Measurements from ENCODE around the gene HP. TPM values are rescaled to one million over a fixed set of nuclear protein-coding genes. Genes with fewer than 3 reads are reported as not detected.
A peak's percentile ranks its signal among the peaks of the same experiment; 100 is the strongest.

Gene HP
- polyA plus RNA-seq, 4 donors: 0.32 to 15.2 (median 3.0) TPM

GRCh38 chr16:72085002-72085401, 30.7 kb downstream of the HP start:
- FAIRE-seq: no peak
- H3K36me3 ChIP-seq (ENCODE audit: control insufficient read depth in 3 of 3, insufficient read depth in 2 of 3, low read depth in 1 of 3, low read length in 3 of 3): peaks cover 10 to 28% (median 21%) of the 10 kb centered on the region in 3 donors

GRCh38 chr16:72091217-72091616, 36.9 kb downstream of the HP start:
- Histone ChIP-seq H3K27ac (ENCODE audit: low read depth in 1 of 3, low read length in 2 of 3) (no peak overlapping the region), H3K4me3 (ENCODE audit: low read depth in 1 of 3, low read length in 3 of 3) (no peak overlapping the region), H3K36me3 (ENCODE audit: control insufficient read depth in 3 of 3, insufficient read depth in 2 of 3, low read depth in 1 of 3, low read length in 3 of 3) (peaks cover 7 to 17% (median 13%) of the 10 kb centered on the region in 3 donors), H3K27me3 (ENCODE audit: control insufficient read depth in 3 of 3, insufficient read depth in 3 of 3, low read length in 3 of 3) (no peaks in the 10 kb centered on the region), H3K4me1 (ENCODE audit: control insufficient read depth in 3 of 3, insufficient read depth in 2 of 3, low read depth in 1 of 3, low read length in 2 of 3) (peaks cover 2 to 17% (median 11%) of the 10 kb centered on the region in 3 donors), H3K9me3 (ENCODE audit: control insufficient read depth in 2 of 2, insufficient read depth in 1 of 2, low read depth in 1 of 2, low read length in 1 of 2) (no peaks in the 10 kb centered on the region)
- FAIRE-seq (no peak), DNase-seq (peak; percentile 54 to 75)
- WGBS, 3 donors: 20 to 74% (median 48%) methylated on average over 2 to 3 of the region's 3 CpGs

More at GRCh38 chr16:72085002-72085401, 30.7 kb downstream of the HP start:
- Histone ChIP-seq H3K4me1 (ENCODE audit: control insufficient read depth in 3 of 3, insufficient read depth in 2 of 3, low read depth in 1 of 3, low read length in 2 of 3) (no peaks in the 10 kb centered on the region), H3K4me3 (ENCODE audit: low read depth in 1 of 3, low read length in 3 of 3) (no peak overlapping the region), H3K9me3 (ENCODE audit: control insufficient read depth in 2 of 2, insufficient read depth in 1 of 2, low read depth in 1 of 2, low read length in 1 of 2) (peaks cover 0 to 12% of the 10 kb centered on the region in 2 donors), H3K27ac (ENCODE audit: low read depth in 1 of 3, low read length in 2 of 3) (no peak overlapping the region), H3K27me3 (ENCODE audit: control insufficient read depth in 3 of 3, insufficient read depth in 3 of 3, low read length in 3 of 3) (no peaks in the 10 kb centered on the region)
- WGBS, 3 donors: 96 to 98% (median 97%) methylated on average over 2 of the region's 2 CpGs
- DNase-seq: no peak

GRCh38 chr16:72092832-72093447, 38.6 kb downstream of the HP start:
- H3K4me1 ChIP-seq (ENCODE audit: control insufficient read depth in 3 of 3, insufficient read depth in 2 of 3, low read depth in 1 of 3, low read length in 2 of 3): peaks cover 2 to 17% (median 11%) of the 10 kb centered on the region in 3 donors
- peaks cover 9 to 21% (median 15%) of the 10 kb centered on the region in 3 donors for H3K36me3 ChIP-seq (ENCODE audit: control insufficient read depth in 3 of 3, insufficient read depth in 2 of 3, low read depth in 1 of 3, low read length in 3 of 3)
- no peaks in the 10 kb centered on the region for H3K9me3 ChIP-seq (ENCODE audit: control insufficient read depth in 2 of 2, insufficient read depth in 1 of 2, low read depth in 1 of 2, low read length in 1 of 2)
- H3K27me3 ChIP-seq (ENCODE audit: control insufficient read depth in 3 of 3, insufficient read depth in 3 of 3, low read length in 3 of 3): no peaks in the 10 kb centered on the region
- WGBS, 3 donors: 0% methylated on average over 18 to 22 of the region's 22 CpGs
- peak in 1 of 2 donors; percentile 58 for DNase-seq
- H3K4me3 ChIP-seq (ENCODE audit: low read depth in 1 of 3, low read length in 3 of 3): peak overlapping the region; percentile 59 to 81 (median 79)
- H3K27ac ChIP-seq (ENCODE audit: low read depth in 1 of 3, low read length in 2 of 3): peak overlapping the region; percentile 33 to 92 (median 84)
- FAIRE-seq: no peak

GRCh38 chr16:72093448-72094265, 39.4 kb downstream of the HP start, which contains the start of the genes DHX38 and TXNL4B:
DHX38 (plus strand) TSS chr16:72093847; CDS start chr16:72096158, 2,311 bp downstream.
TXNL4B (minus strand) TSS chr16:72093620; CDS start chr16:72090749, 2,871 bp downstream.
- WGBS, 3 donors: 0 to 1% (median 0%) methylated on average over 40 to 43 of the region's 43 CpGs
- FAIRE-seq: peak; percentile 92
- H3K4me3 ChIP-seq (ENCODE audit: low read depth in 1 of 3, low read length in 3 of 3): peak within 1 kb of the TSS; percentile 59 to 81 (median 79)

GRCh38 chr16:72094266-72094610, 39.9 kb downstream of the HP start:
- FAIRE-seq: no peak
- no peak for DNase-seq
- Histone ChIP-seq H3K9me3 (ENCODE audit: control insufficient read depth in 2 of 2, insufficient read depth in 1 of 2, low read depth in 1 of 2, low read length in 1 of 2) (no peaks in the 10 kb centered on the region), H3K4me1 (ENCODE audit: control insufficient read depth in 3 of 3, insufficient read depth in 2 of 3, low read depth in 1 of 3, low read length in 2 of 3) (peaks cover 2 to 17% (median 11%) of the 10 kb centered on the region in 3 donors), H3K27me3 (ENCODE audit: control insufficient read depth in 3 of 3, insufficient read depth in 3 of 3, low read length in 3 of 3) (no peaks in the 10 kb centered on the region), H3K27ac (ENCODE audit: low read depth in 1 of 3, low read length in 2 of 3) (peak overlapping the region; percentile 91 to 92 (median 92)), H3K4me3 (ENCODE audit: low read depth in 1 of 3, low read length in 3 of 3) (peak overlapping the region; percentile 59 to 79 (median 76)), H3K36me3 (ENCODE audit: control insufficient read depth in 3 of 3, insufficient read depth in 2 of 3, low read depth in 1 of 3, low read length in 3 of 3) (peaks cover 7 to 32% (median 17%) of the 10 kb centered on the region in 3 donors)
- 0 to 2% (median 1%) methylated on average over 11 of the region's 11 CpGs for WGBS, 3 donors

More at GRCh38 chr16:72093448-72094265, 39.4 kb downstream of the HP start, which contains the start of the genes DHX38 and TXNL4B:
- peaks cover 9 to 26% (median 15%) of the 10 kb centered on the region in 3 donors for H3K36me3 ChIP-seq (ENCODE audit: control insufficient read depth in 3 of 3, insufficient read depth in 2 of 3, low read depth in 1 of 3, low read length in 3 of 3)
- no peaks in the 10 kb centered on the region for H3K9me3 ChIP-seq (ENCODE audit: control insufficient read depth in 2 of 2, insufficient read depth in 1 of 2, low read depth in 1 of 2, low read length in 1 of 2)
- peak within 1 kb of the TSS; percentile 91 to 92 (median 92) for H3K27ac ChIP-seq (ENCODE audit: low read depth in 1 of 3, low read length in 2 of 3)
- DNase-seq: peak; percentile 99
- peaks cover 2 to 17% (median 11%) of the 10 kb centered on the region in 3 donors for H3K4me1 ChIP-seq (ENCODE audit: control insufficient read depth in 3 of 3, insufficient read depth in 2 of 3, low read depth in 1 of 3, low read length in 2 of 3)
- H3K27me3 ChIP-seq (ENCODE audit: control insufficient read depth in 3 of 3, insufficient read depth in 3 of 3, low read length in 3 of 3): no peaks in the 10 kb centered on the region

GRCh38 chr16:72098936-72099335, 44.6 kb downstream of the HP start:
- H3K36me3 ChIP-seq (ENCODE audit: control insufficient read depth in 3 of 3, insufficient read depth in 2 of 3, low read depth in 1 of 3, low read length in 3 of 3): peaks cover 19 to 69% (median 36%) of the 10 kb centered on the region in 3 donors
- WGBS, 3 donors: 77 to 87% (median 86%) methylated on average over 15 of the region's 15 CpGs
- H3K9me3 ChIP-seq (ENCODE audit: control insufficient read depth in 2 of 2, insufficient read depth in 1 of 2, low read depth in 1 of 2, low read length in 1 of 2): no peaks in the 10 kb centered on the region
- DNase-seq: no peak
- peaks cover 2 to 9% (median 6%) of the 10 kb centered on the region in 3 donors for H3K4me1 ChIP-seq (ENCODE audit: control insufficient read depth in 3 of 3, insufficient read depth in 2 of 3, low read depth in 1 of 3, low read length in 2 of 3)
- no peak overlapping the region for H3K27ac ChIP-seq (ENCODE audit: low read depth in 1 of 3, low read length in 2 of 3)
- no peak overlapping the region for H3K4me3 ChIP-seq (ENCODE audit: low read depth in 1 of 3, low read length in 3 of 3)
- H3K27me3 ChIP-seq (ENCODE audit: control insufficient read depth in 3 of 3, insufficient read depth in 3 of 3, low read length in 3 of 3): no peaks in the 10 kb centered on the region
- no peak for FAIRE-seq

- no peak overlapping the region for H3K4me3 ChIP-seq (ENCODE audit: low read depth in 1 of 3, low read length in 3 of 3)
- H3K36me3 ChIP-seq (ENCODE audit: control insufficient read depth in 3 of 3, insufficient read depth in 2 of 3, low read depth in 1 of 3, low read length in 3 of 3): peaks cover 19 to 73% (median 38%) of the 10 kb centered on the region in 3 donors
- no peak overlapping the region for H3K27ac ChIP-seq (ENCODE audit: low read depth in 1 of 3, low read length in 2 of 3)
- DNase-seq (peak; percentile 63 to 75), FAIRE-seq (no peak)
- WGBS, 3 donors: 67 to 70% (median 67%) methylated on average over 12 of the region's 12 CpGs
- H3K9me3 ChIP-seq (ENCODE audit: control insufficient read depth in 2 of 2, insufficient read depth in 1 of 2, low read depth in 1 of 2, low read length in 1 of 2): no peaks in the 10 kb centered on the region
- no peaks in the 10 kb centered on the region for H3K27me3 ChIP-seq (ENCODE audit: control insufficient read depth in 3 of 3, insufficient read depth in 3 of 3, low read length in 3 of 3)
- peaks cover 2 to 9% (median 6%) of the 10 kb centered on the region in 3 donors for H3K4me1 ChIP-seq (ENCODE audit: control insufficient read depth in 3 of 3, insufficient read depth in 2 of 3, low read depth in 1 of 3, low read length in 2 of 3)
These were observed 45.1 kb downstream of the HP start for GRCh38 chr16:72099377-72099818.

- no peak overlapping the region for H3K4me3 ChIP-seq (ENCODE audit: low read depth in 1 of 3, low read length in 3 of 3)
- 88 to 90% (median 88%) methylated on average over 10 of the region's 10 CpGs for WGBS, 3 donors
- FAIRE-seq (no peak), DNase-seq (no peak)
- no peaks in the 10 kb centered on the region for H3K27me3 ChIP-seq (ENCODE audit: control insufficient read depth in 3 of 3, insufficient read depth in 3 of 3, low read length in 3 of 3)
- no peaks in the 10 kb centered on the region for H3K4me1 ChIP-seq (ENCODE audit: control insufficient read depth in 3 of 3, insufficient read depth in 2 of 3, low read depth in 1 of 3, low read length in 2 of 3)
- H3K36me3 ChIP-seq (ENCODE audit: control insufficient read depth in 3 of 3, insufficient read depth in 2 of 3, low read depth in 1 of 3, low read length in 3 of 3): peaks cover 29 to 89% (median 47%) of the 10 kb centered on the region in 3 donors
- H3K27ac ChIP-seq (ENCODE audit: low read depth in 1 of 3, low read length in 2 of 3): no peak overlapping the region
- H3K9me3 ChIP-seq (ENCODE audit: control insufficient read depth in 2 of 2, insufficient read depth in 1 of 2, low read depth in 1 of 2, low read length in 1 of 2): no peaks in the 10 kb centered on the region
These were observed 46.9 kb downstream of the HP start for GRCh38 chr16:72101195-72101594.
